Astrocyte of the cerebellum (primary cell): ENCODE results near the gene SPI1.

Experiments
- DNase-seq: peaks from one replicate; pipeline ENCODE4 v3.0.0-alpha.2; 2011; ENCODE audit warnings: low read depth
- H3K4me3 ChIP-seq: 2 replicates; pipeline ENCODE4 v1.5.1; 2011; ENCODE audit warnings: mild to moderate bottlenecking, low read depth, low read length, moderate library complexity
- in situ Hi-C: cut with HindIII; loops from 2 replicates; pipeline ENCODE4 v1.10.0; 2017; ENCODE audit warnings: low sequenced_read_pairs
- TF ChIP-seq, protein P1 (sequence below): IDR thresholded peaks from 2 replicates; pipeline ENCODE4 v1.5.1; 2012; ENCODE audit warnings: low read length, low read depth, moderate library complexity, mild to moderate bottlenecking; ENCODE audit errors: missing control alignments

Gene SPI1

DNA sequence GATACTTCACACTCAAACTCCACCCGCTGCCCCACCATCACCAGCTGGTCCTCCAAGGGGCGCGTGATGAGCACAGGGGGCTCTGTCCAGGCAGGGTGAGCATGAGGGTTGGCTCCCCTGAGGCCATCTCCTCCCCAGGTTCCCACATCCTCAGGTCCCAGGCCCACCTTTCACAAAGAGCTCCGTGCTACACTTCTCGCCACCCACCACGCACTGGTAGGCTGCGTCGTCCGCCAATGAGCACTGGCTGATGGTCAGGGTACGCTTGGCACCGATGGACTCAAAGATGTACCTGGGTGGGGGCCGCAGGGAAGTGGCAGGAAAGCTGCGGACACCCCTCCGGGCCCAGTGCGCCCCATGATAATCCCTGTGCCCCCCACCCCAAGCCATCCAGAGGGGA lies 35.5 kb downstream of the SPI1 start:
- in situ Hi-C loops: no loop called here
- TF ChIP-seq, protein P1, sequence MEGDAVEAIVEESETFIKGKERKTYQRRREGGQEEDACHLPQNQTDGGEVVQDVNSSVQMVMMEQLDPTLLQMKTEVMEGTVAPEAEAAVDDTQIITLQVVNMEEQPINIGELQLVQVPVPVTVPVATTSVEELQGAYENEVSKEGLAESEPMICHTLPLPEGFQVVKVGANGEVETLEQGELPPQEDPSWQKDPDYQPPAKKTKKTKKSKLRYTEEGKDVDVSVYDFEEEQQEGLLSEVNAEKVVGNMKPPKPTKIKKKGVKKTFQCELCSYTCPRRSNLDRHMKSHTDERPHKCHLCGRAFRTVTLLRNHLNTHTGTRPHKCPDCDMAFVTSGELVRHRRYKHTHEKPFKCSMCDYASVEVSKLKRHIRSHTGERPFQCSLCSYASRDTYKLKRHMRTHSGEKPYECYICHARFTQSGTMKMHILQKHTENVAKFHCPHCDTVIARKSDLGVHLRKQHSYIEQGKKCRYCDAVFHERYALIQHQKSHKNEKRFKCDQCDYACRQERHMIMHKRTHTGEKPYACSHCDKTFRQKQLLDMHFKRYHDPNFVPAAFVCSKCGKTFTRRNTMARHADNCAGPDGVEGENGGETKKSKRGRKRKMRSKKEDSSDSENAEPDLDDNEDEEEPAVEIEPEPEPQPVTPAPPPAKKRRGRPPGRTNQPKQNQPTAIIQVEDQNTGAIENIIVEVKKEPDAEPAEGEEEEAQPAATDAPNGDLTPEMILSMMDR: no peak
- no peak for DNase-seq
- H3K4me3 ChIP-seq: no peak overlapping the region

GRCh38 chr11:47342036-47342803 lies 36.1 kb downstream of the SPI1 start:
- no peak for DNase-seq
- in situ Hi-C loops: no loop called here
- no peak overlapping the region for H3K4me3 ChIP-seq
- TF ChIP-seq, protein P1: no peak

GRCh38 chr11:47340980-47341775 lies 37.2 kb downstream of the SPI1 start:
- TF ChIP-seq, protein P1: no peak
- in situ Hi-C loops: no loop called here
- H3K4me3 ChIP-seq: no peak overlapping the region
- no peak for DNase-seq

DNA sequence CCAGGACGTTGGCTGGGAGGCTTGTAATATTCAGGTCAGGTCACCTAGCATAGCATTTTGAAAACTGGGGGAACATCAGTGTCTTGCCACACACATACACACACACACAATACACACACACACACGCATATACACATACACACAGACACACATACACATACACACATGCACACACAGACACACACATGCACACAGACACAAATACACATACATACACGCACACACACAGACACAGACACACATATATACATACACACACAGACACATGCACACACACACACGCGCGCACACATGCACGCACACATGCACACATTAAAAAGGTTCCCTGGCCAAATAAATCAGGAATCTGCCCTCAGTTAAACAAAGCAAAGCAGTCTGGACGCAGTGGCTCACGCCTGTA lies 38.3 kb downstream of the SPI1 start:
- in situ Hi-C loops: no loop called here
- H3K4me3 ChIP-seq: no peak overlapping the region

GRCh38 chr11:47338396-47339241 lies 39.7 kb downstream of the SPI1 start:
- in situ Hi-C loops: no loop called here
- DNase-seq: no peak

More for the DNA sequence above, 38.3 kb downstream of the SPI1 start:
- TF ChIP-seq, protein P1: no peak
- no peak for DNase-seq

More at GRCh38 chr11:47338396-47339241, 39.7 kb downstream of the SPI1 start:
- H3K4me3 ChIP-seq: no peak overlapping the region
- TF ChIP-seq, protein P1: no peak
